Spleen (tissue), 11 donors: ENCODE measurements around the gene SEH1L. TPM values are rescaled to one million over a fixed set of nuclear protein-coding genes. Genes with fewer than 3 reads are reported as not detected.

ENCODE experiments used
- DNase-seq: peaks from one replicate; pipeline ENCODE4 v3.0.0-alpha.2; 2020
- H3K27ac ChIP-seq, 8 donors: fragments of 200-600 bp; sonication (generic) in 7 of 8; 1 replicate in 4 of 8; 2 replicates in 4 of 8; pipeline versions ENCODE4 v1.5.0 to v1.8.0; 2016 to 2021; ENCODE audit warnings: inconsistent platforms in 4 of 8, mild to moderate bottlenecking in 4 of 8, moderate library complexity in 1 of 8
- H3K27me3 ChIP-seq, 7 donors: fragments of 200-600 bp; sonication (generic) in 6 of 7; replicated peaks in 1 of 7; 1 replicate in 4 of 7; 2 replicates in 3 of 7; pipeline versions ENCODE4 v1.5.0 to v1.8.0; 2016 to 2021; ENCODE audit warnings: inconsistent platforms in 3 of 7, mild to moderate bottlenecking in 1 of 7
- H3K36me3 ChIP-seq, 6 donors: fragments of 200-600 bp; sonication (generic) in 5 of 6; 1 replicate in 4 of 6; 2 replicates in 2 of 6; pipeline versions ENCODE4 v1.5.0 to v1.8.0; 2016 to 2021; ENCODE audit warnings: inconsistent platforms in 2 of 6
- H3K4me1 ChIP-seq, 6 donors: fragments of 200-600 bp; sonication (generic) in 5 of 6; 1 replicate in 3 of 6; 2 replicates in 3 of 6; pipeline versions ENCODE4 v1.5.0 to v1.8.0; 2016 to 2021; ENCODE audit warnings: inconsistent platforms in 3 of 6
- H3K4me3 ChIP-seq, 8 donors: fragments of 200-600 bp; sonication (generic) in 7 of 8; 1 replicate in 4 of 8; 2 replicates in 4 of 8; pipeline versions ENCODE4 v1.5.0 to v1.8.0; 2016 to 2021; ENCODE audit warnings: inconsistent platforms in 4 of 8, mild to moderate bottlenecking in 4 of 8, moderate library complexity in 2 of 8
- H3K9me3 ChIP-seq, 8 donors: fragments of 200-600 bp; sonication (generic) in 7 of 8; 1 replicate in 4 of 8; 2 replicates in 4 of 8; pipeline versions ENCODE4 v1.5.0 to v1.8.0; 2016 to 2021; ENCODE audit warnings: inconsistent platforms in 4 of 8
- CTCF ChIP-seq, 11 experiments: fragments of 200-600 bp in 7 of 11; fragments of 450-650 bp in 4 of 11; sonication (generic) in 4 of 11; IDR thresholded peaks in 8 of 11; conservative IDR thresholded peaks in 3 of 11; 1 replicate in 7 of 11; 2 replicates in 4 of 11; pipeline versions ENCODE4 v1.4.0 to v1.8.0; 2016 to 2021; ENCODE audit warnings: antibody characterized with exemption in 11 of 11, inconsistent platforms in 4 of 11, mild to moderate bottlenecking in 1 of 11
- POLR2A ChIP-seq, 3 donors: fragments of 450-650 bp; IDR thresholded peaks; one replicate each; pipeline ENCODE4 v1.5.1; 2017; ENCODE audit warnings: antibody characterized with exemption in 3 of 3, mild to moderate bottlenecking in 1 of 3
- POLR2AphosphoS5 ChIP-seq, 3 donors: sonication (generic); formaldehyde crosslinking; IDR thresholded peaks; one replicate each; pipeline ENCODE4 v1.5.1; 2017; ENCODE audit warnings: antibody characterized with exemption in 3 of 3
- WGBS, 5 donors: extraction: QIAGEN DNeasy Blood & Tissue Kit in 3 of 5; methylation state at CpG; one replicate each; pipeline versions ENCODE4 v1.1.5 to v1.1.7; 2013 to 2018; 5-methylcytosine and 5-hydroxymethylcytosine counted together
- intact Hi-C: fragments of 100-400 bp; cut with DNase I; formaldehyde crosslinking; loops from one replicate; pipeline ENCODE4 v1.15.0; 2023; ENCODE audit warnings: low total_unique reads
- polyA plus RNA-seq, 3 donors: library from polyadenylated mRNA; stranded (reverse); fragments of 200-250 nt; gene quantifications; one replicate each; pipeline ENCODE4 v1.2.1, GENCODE V29; 2013
- total RNA-seq, 7 donors: library from RNA; depleted of rRNA in 3 of 7; stranded (reverse); fragments of >200 nt in 3 of 7; fragmentation: NEBNext Ultra II Directional in 4 of 7; extraction: Animal tissue kit (Norgen Biotek cat#: 25700) in 4 of 7; gene quantifications; one replicate each; pipeline versions ENCODE4 v1.1.0 to v1.2.1, GENCODE V29; 2016 to 2021
- donor health status: healthy with polysubstance abuse.
- donor health status: DM: no; HTN: no; CAD: no; lungs with moderate emphysema.
- donor health status: DM: no; HTN: no; CAD: no.
- donor health status: Bipolar disorder and iron deficiency.
- donor health status: healthy.
- donor health status: DM: no; HTN: no; CAD: no.
- donor health status: DM: yes; HTN: yes; CAD: no.

SEH1L gene
- total and polyA plus RNA-seq, 10 donors = 16.9 to 52.9 (median 31.0) TPM

DNA sequence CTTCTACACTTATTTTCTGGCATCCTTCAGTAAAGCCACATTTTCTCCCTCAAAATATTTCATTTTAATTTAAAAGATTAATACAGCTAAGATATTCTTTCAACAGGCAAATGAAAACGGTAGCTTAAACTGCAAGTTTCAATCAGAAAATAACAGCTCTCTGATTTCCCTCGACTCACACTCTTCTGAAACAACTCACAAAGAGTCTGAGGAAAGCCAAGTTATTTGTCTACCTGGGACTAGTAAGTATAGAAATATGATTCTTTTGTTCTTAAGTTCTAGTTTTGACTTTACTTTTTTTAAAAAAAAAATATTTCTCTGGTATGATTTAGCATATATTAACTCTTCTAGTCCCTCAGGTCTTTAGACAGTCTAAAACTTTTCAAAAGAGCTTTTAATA lies 70.6 kb downstream of the SEH1L start:
- DNase-seq = no peak
- H3K27ac ChIP-seq = no peak overlapping the region
- H3K9me3 ChIP-seq = peaks cover 0 to 12% (median 7%) of the 10 kb centered on the region in 8 donors
- H3K4me1 ChIP-seq = no peaks in the 10 kb centered on the region
- 75 to 88% (median 85%) methylated on average over 2 of the region's 2 CpGs for WGBS, 5 donors
- H3K27me3 ChIP-seq = no peaks in the 10 kb centered on the region
- H3K4me3 ChIP-seq = no peak overlapping the region
- TF ChIP-seq POLR2AphosphoS5 (IDR thresholded peaks at IDR 0.05) (no peak), CTCF (IDR thresholded peaks at IDR 0.05 in 8 of 11, conservative IDR thresholded peaks at IDR 0.05 in 3 of 11) (no peak), POLR2A (IDR thresholded peaks at IDR 0.05) (no peak)
- peaks cover 0 to 99% (median 70%) of the 10 kb centered on the region in 6 donors for H3K36me3 ChIP-seq
- intact Hi-C loops = no loop called here

GRCh38 chr18:13019301-13019700 lies 71.5 kb downstream of the SEH1L start:
- Histone ChIP-seq H3K36me3 (peaks cover 0 to 99% (median 61%) of the 10 kb centered on the region in 6 donors), H3K27ac (no peak overlapping the region), H3K4me1 (no peaks in the 10 kb centered on the region), H3K4me3 (no peak overlapping the region), H3K9me3 (peaks cover 0 to 12% (median 7%) of the 10 kb centered on the region in 8 donors), H3K27me3 (no peaks in the 10 kb centered on the region)
- intact Hi-C loops = no loop called here
- 71 to 89% (median 77%) methylated on average over 3 of the region's 3 CpGs for WGBS, 5 donors
- DNase-seq = no peak
- TF ChIP-seq CTCF (IDR thresholded peaks at IDR 0.05 in 8 of 11, conservative IDR thresholded peaks at IDR 0.05 in 3 of 11) (no peak), POLR2A (IDR thresholded peaks at IDR 0.05) (no peak), POLR2AphosphoS5 (IDR thresholded peaks at IDR 0.05) (no peak)

GRCh38 chr18:13022644-13023043 lies 74.8 kb downstream of the SEH1L start:
- TF ChIP-seq POLR2AphosphoS5 (IDR thresholded peaks at IDR 0.05) = no peak
- H3K36me3 ChIP-seq = peaks cover 0 to 99% (median 61%) of the 10 kb centered on the region in 6 donors

DNA sequence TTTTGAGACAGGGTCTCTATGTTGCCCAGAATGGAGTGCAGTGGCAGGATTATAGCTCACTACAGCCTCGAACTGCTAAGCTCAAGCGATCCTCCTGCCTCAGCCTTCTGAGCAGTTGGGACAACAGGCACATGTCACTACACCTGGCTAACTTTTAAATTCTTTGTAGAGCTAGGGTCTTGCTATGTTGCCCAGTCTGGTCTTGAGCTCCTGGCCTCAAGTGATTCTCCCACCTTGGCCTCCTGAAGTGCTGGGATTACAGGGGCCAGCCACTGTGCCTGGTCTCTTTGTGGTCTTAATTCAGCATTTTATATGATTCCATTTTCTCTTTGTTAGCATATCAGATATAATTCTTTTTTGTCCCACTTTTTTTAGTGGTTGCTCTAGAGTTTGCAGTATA lies 77.4 kb downstream of the SEH1L start:
- Histone ChIP-seq H3K27ac (no peak overlapping the region), H3K4me1 (no peaks in the 10 kb centered on the region), H3K9me3 (peaks cover 0 to 12% (median 7%) of the 10 kb centered on the region in 8 donors), H3K36me3 (peaks cover 0 to 99% (median 50%) of the 10 kb centered on the region in 6 donors), H3K27me3 (no peaks in the 10 kb centered on the region), H3K4me3 (no peak overlapping the region)
- intact Hi-C loops = no loop called here
- no peak for TF ChIP-seq CTCF (IDR thresholded peaks at IDR 0.05 in 8 of 11, conservative IDR thresholded peaks at IDR 0.05 in 3 of 11)
- TF ChIP-seq POLR2A (IDR thresholded peaks at IDR 0.05) = no peak
- TF ChIP-seq POLR2AphosphoS5 (IDR thresholded peaks at IDR 0.05) = no peak
- no peak for DNase-seq
- 97 to 100% (median 98%) methylated on average over 2 of the region's 2 CpGs for WGBS, 5 donors

More at GRCh38 chr18:13022644-13023043, 74.8 kb downstream of the SEH1L start:
- Histone ChIP-seq H3K4me3 (no peak overlapping the region), H3K27ac (no peak overlapping the region), H3K4me1 (no peaks in the 10 kb centered on the region), H3K27me3 (no peaks in the 10 kb centered on the region), H3K9me3 (peaks cover 0 to 12% (median 7%) of the 10 kb centered on the region in 8 donors)
- intact Hi-C loops = no loop called here
- DNase-seq = no peak
